Measurements from ENCODE around the gene CFAP119.

The CFAP119 gene

GRCh38 chr16:30794634-30795033 lies 32.8 kb upstream of the CFAP119 start:
- no peak overlapping the region for H3K27ac ChIP-seq
- no peak for TF ChIP-seq CTCF (conservative IDR thresholded peaks at IDR 0.05)

GRCh38 chr16:30793508-30794069 lies 31.7 kb upstream of the CFAP119 start:
- no peak overlapping the region for H3K27ac ChIP-seq
- TF ChIP-seq CTCF (conservative IDR thresholded peaks at IDR 0.05): no peak

GRCh38 chr16:30787613-30788378 lies 25.9 kb upstream of the CFAP119 start:
- TF ChIP-seq CTCF (conservative IDR thresholded peaks at IDR 0.05): no peak
- H3K27ac ChIP-seq: peak overlapping the region; percentile 77

- H3K27ac ChIP-seq: peak within 1 kb of the TSS; percentile 77
Observed at GRCh38 chr16:30786936-30787612, 25.2 kb upstream of the CFAP119 start, which contains the start of gene ZNF629. Gene ZNF629, minus strand, starts transcription at chr16:30787205. Its CDS starts 2,723 bp downstream, at chr16:30784482.

GRCh38 chr16:30786115-30786935 lies 24.5 kb upstream of the CFAP119 start:
- TF ChIP-seq CTCF (conservative IDR thresholded peaks at IDR 0.05): no peak
- H3K27ac ChIP-seq: peak overlapping the region; percentile 77

More at GRCh38 chr16:30786936-30787612, 25.2 kb upstream of the CFAP119 start, which contains the start of gene ZNF629:
- TF ChIP-seq CTCF (conservative IDR thresholded peaks at IDR 0.05): no peak

GRCh38 chr16:30785126-30786106 lies 23.6 kb upstream of the CFAP119 start:
- TF ChIP-seq CTCF (conservative IDR thresholded peaks at IDR 0.05): no peak
- H3K27ac ChIP-seq: no peak overlapping the region
